Measurements from ENCODE around the gene GSE1.

- TF ChIP-seq CTCF (IDR thresholded peaks at IDR 0.05) (no peak), POLR2A (IDR thresholded peaks at IDR 0.05) (no peak), EP300 (IDR thresholded peaks at IDR 0.05; ENCODE audit: low read depth) (no peak)
These were observed 28.2 kb downstream of the GSE1 start for GRCh38 chr16:85641305-85641704.
